Hepatocyte (in vitro differentiated cells): Measurements from ENCODE around the gene ANKAR. TPM values are rescaled to one million over a fixed set of nuclear protein-coding genes. Genes with fewer than 3 reads are reported as not detected.
A peak's percentile ranks its signal among the peaks of the same experiment; 100 is the strongest.

ENCODE experiments used
- DNase-seq: peaks from one replicate; pipeline ENCODE4 v3.0.0-alpha.2; 2016; ENCODE audit warnings: low spot score
- H2AFZ ChIP-seq: fragments of 200-600 bp; sonication (generic); 2 replicates; pipeline ENCODE4 v1.6.0; 2016; ENCODE audit warnings: antibody characterized with exemption, mild to moderate bottlenecking
- H3K27ac ChIP-seq: fragments of 200-600 bp; sonication (generic); 2 replicates; pipeline ENCODE4 v1.5.1; 2016; ENCODE audit warnings: mild to moderate bottlenecking
- H3K27me3 ChIP-seq: fragments of 200-600 bp; sonication (generic); 2 replicates; pipeline ENCODE4 v1.6.1; 2016
- H3K36me3 ChIP-seq: fragments of 200-600 bp; sonication (generic); replicated peaks from 2 replicates; pipeline ENCODE4 v1.5.1; 2016; ENCODE audit warnings: low read depth; ENCODE audit not compliant: insufficient read depth
- H3K4me1 ChIP-seq: fragments of 200-600 bp; sonication (generic); 2 replicates; pipeline ENCODE4 v1.5.1; 2016; ENCODE audit warnings: mild to moderate bottlenecking, moderate library complexity; ENCODE audit not compliant: insufficient read depth
- H3K4me2 ChIP-seq: fragments of 200-600 bp; sonication (generic); 2 replicates; pipeline ENCODE4 v1.6.0; 2016
- H3K4me3 ChIP-seq: fragments of 200-600 bp; sonication (generic); 2 replicates; pipeline ENCODE4 v1.5.1; 2016; ENCODE audit warnings: mild to moderate bottlenecking
- H3K79me2 ChIP-seq: fragments of 200-600 bp; sonication (generic); 2 replicates; pipeline ENCODE4 v1.6.0; 2017; ENCODE audit warnings: mild to moderate bottlenecking
- H3K9me2 ChIP-seq: fragments of 200-600 bp; sonication (generic); replicated peaks from 2 replicates; pipeline ENCODE4 v1.6.0; 2017; ENCODE audit warnings: mild to moderate bottlenecking; ENCODE audit not compliant: insufficient read depth
- H3K9me3 ChIP-seq: fragments of 200-600 bp; sonication (generic); 2 replicates; pipeline ENCODE4 v1.5.1; 2016; ENCODE audit warnings: low read depth, mild to moderate bottlenecking
- H4K20me1 ChIP-seq: fragments of 200-600 bp; sonication (generic); 2 replicates; pipeline ENCODE4 v1.6.0; 2016; ENCODE audit warnings: mild to moderate bottlenecking; ENCODE audit not compliant: insufficient read depth, poor library complexity, severe bottlenecking
- CTCF ChIP-seq: fragments of 200-600 bp; sonication (generic); IDR thresholded peaks from 2 replicates; pipeline ENCODE4 v1.5.1; 2016; ENCODE audit warnings: antibody characterized with exemption, mild to moderate bottlenecking; ENCODE audit not compliant: poor library complexity
- EZH2 ChIP-seq: fragments of 200-600 bp; sonication (generic); IDR thresholded peaks from 2 replicates; pipeline ENCODE4 v1.6.1; 2016; ENCODE audit warnings: antibody characterized with exemption, mild to moderate bottlenecking, borderline replicate concordance
- EZH2phosphoT487 ChIP-seq: fragments of 200-600 bp; sonication (generic); IDR thresholded peaks from one replicate; pipeline ENCODE4 v1.6.1; 2018; ENCODE audit warnings: antibody characterized with exemption, mild to moderate bottlenecking, low read depth, moderate library complexity; ENCODE audit not compliant: unreplicated experiment, severe bottlenecking
- WGBS: methylation state at CpG from one replicate; pipeline ENCODE4 v1.1.6; 2016; ENCODE audit warnings: low lambda C conversion rate; ENCODE audit errors: missing lambda C conversion rate; 5-methylcytosine and 5-hydroxymethylcytosine counted together
- polyA plus RNA-seq: library from polyadenylated mRNA; unstranded; fragments of >200 nt; fragmentation: Nextera tagmentation; extraction: Ambion mirVana; gene quantifications from 2 replicates; pipeline ENCODE4 v1.2.1, GENCODE V29; 2016
- total RNA-seq: library from RNA; depleted of rRNA; stranded (reverse); fragments of >200 nt; gene quantifications from 2 replicates; pipeline ENCODE4 v1.2.3, GENCODE V29; 2014

ANKAR gene
- total and polyA plus RNA-seq, 2 experiments from 2014 or later = 4.0 to 4.6 TPM

DNA sequence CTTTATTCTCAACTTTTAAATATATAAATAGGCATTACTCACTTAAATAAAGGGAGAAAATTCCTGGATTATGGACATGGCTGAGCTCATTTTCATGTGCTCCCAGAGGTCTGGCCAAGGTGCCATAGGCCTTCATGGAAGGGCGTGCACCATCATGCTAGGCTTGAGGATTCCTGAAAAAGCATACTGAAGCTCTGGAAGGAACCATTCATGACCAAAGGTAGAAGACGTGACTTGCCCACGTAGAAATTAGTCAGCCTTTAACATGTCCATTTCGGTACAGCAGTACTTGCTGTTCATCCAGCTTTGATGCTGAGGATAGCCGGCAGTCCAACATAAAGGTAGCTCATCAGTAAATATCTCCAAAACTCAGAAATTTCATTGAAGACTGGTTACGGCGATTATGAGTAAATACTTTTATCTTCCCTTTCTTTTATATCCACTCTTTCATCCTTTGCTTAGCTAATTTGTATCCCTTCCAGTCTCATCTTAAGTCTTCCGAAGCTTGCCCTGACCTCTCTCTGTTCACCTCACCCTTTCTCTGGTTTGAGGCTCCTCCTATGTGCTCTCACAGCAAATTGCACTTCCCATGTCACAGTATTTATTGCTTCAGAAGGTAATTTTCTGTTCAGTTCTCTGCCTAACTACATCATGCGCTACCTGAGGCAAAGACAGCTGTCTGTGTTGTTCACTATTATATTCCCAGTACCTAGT is 45.5 kb upstream of the ANKAR start:
- H2AFZ ChIP-seq = peak overlapping the region; percentile 45
- WGBS = 90% methylated on average over 9 of the region's 9 CpGs

DNA sequence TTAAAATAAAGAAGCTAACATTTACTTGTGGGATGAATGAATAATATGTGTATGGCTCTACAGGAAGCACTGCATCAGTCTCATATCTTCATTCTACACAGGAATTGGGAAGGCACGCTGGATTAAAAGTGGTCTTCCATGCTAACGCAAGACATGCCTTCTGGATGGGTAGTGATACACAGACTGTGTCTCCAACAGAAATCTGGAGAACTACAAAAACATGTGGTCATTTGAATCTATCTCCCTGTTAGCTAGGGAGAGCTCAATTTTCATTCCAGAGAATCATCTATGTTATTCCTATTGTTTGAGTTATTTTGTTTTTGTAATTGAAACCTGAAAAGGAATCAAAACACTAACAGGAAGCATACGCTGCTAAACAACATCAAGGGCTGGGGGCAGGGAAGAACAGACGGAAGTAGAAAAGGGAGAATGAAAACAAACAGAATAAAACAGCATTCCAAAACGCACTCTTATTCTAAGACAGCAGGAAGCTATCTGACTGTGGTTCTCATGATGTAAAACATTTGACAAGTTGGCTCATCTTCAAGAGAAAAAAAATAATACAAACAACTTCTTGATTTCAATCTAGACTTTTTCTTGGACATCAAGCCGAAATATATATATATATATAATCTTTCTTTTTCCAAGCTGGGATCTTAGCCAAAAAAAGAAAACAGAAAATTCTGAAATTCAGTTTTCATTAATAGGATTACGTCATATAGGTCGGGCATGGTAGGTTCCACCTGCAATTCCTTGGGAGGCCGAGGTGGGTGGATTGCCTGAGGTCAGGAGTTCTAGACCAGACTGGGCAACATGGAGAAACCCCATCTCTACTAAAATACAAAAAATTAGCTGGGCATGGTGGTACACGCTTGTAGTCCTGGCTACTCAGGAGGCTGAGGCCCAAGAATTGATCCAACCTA is 44.7 kb upstream of the ANKAR start:
- Histone ChIP-seq H3K36me3 (no peaks in the 10 kb centered on the region), H3K9me3 (no peaks in the 10 kb centered on the region), H3K79me2 (no peaks in the 10 kb centered on the region), H3K4me1 (peaks cover 7% of the 10 kb centered on the region), H2AFZ (peak overlapping the region; percentile 45), H3K27ac (peak overlapping the region; percentile 46), H3K4me3 (no peak overlapping the region), H3K9me2 (no peaks in the 10 kb centered on the region), H3K27me3 (no peaks in the 10 kb centered on the region), H3K4me2 (peak overlapping the region; percentile 34), H4K20me1 (no peaks in the 10 kb centered on the region)
- TF ChIP-seq EZH2 = no peak
- no peak for TF ChIP-seq EZH2phosphoT487
- TF ChIP-seq CTCF = no peak
- WGBS = 69% methylated on average over 10 of the region's 10 CpGs
- DNase-seq = no peak

More for the DNA sequence above, 45.5 kb upstream of the ANKAR start:
- Histone ChIP-seq H3K9me2 (no peaks in the 10 kb centered on the region), H3K9me3 (no peaks in the 10 kb centered on the region), H3K4me1 (peaks cover 7% of the 10 kb centered on the region), H3K4me2 (peak overlapping the region; percentile 34), H3K36me3 (no peaks in the 10 kb centered on the region), H3K27ac (peak overlapping the region; percentile 46), H3K79me2 (no peaks in the 10 kb centered on the region), H3K4me3 (no peak overlapping the region), H3K27me3 (no peaks in the 10 kb centered on the region), H4K20me1 (no peaks in the 10 kb centered on the region)
- no peak for DNase-seq
- TF ChIP-seq CTCF (peak; percentile 14), EZH2phosphoT487 (no peak)

GRCh38 chr2:189631849-189632248 is 42.6 kb upstream of the ANKAR start:
- WGBS = 66% methylated on average over 4 of the region's 4 CpGs

More at GRCh38 chr2:189631849-189632248, 42.6 kb upstream of the ANKAR start:
- no peak overlapping the region for H3K4me3 ChIP-seq
- no peak overlapping the region for H3K4me2 ChIP-seq
- no peak for DNase-seq
- TF ChIP-seq CTCF (no peak), EZH2 (no peak), EZH2phosphoT487 (no peak)
- H3K9me3 ChIP-seq = no peaks in the 10 kb centered on the region
- no peaks in the 10 kb centered on the region for H3K36me3 ChIP-seq
- H3K79me2 ChIP-seq = no peaks in the 10 kb centered on the region
- H2AFZ ChIP-seq = no peak overlapping the region
- peaks cover 7% of the 10 kb centered on the region for H3K4me1 ChIP-seq
- H3K9me2 ChIP-seq = no peaks in the 10 kb centered on the region
- no peak overlapping the region for H3K27ac ChIP-seq
- H3K27me3 ChIP-seq = no peaks in the 10 kb centered on the region
- no peaks in the 10 kb centered on the region for H4K20me1 ChIP-seq
